Smooth muscle cell (in vitro differentiated cells): ENCODE measurements around the gene TMEM92. TPM values are rescaled to one million over a fixed set of nuclear protein-coding genes. Genes with fewer than 3 reads are reported as not detected.
A peak's percentile ranks its signal among the peaks of the same experiment; 100 is the strongest.

ENCODE experiments used
- DNase-seq: peaks from one replicate; lab custom pipeline; 2025; ENCODE audit not compliant: unreplicated experiment; lab: John Stamatoyannopoulos, UW
- H2AFZ ChIP-seq: fragments of 200-600 bp; sonication (generic); 2 replicates; pipeline ENCODE4 v1.6.0; 2016; ENCODE audit warnings: antibody characterized with exemption, low read depth, mild to moderate bottlenecking
- H3F3A ChIP-seq: fragments of 200-600 bp; sonication (generic); 2 replicates; pipeline ENCODE4 v1.6.0; 2017; ENCODE audit warnings: antibody characterized with exemption, low read depth
- H3K27ac ChIP-seq: fragments of 200-600 bp; sonication (generic); 2 replicates; pipeline ENCODE4 v1.5.1; 2016; ENCODE audit warnings: low read depth, mild to moderate bottlenecking
- H3K27me3 ChIP-seq: fragments of 200-600 bp; sonication (generic); 2 replicates; pipeline ENCODE4 v1.6.1; 2016; ENCODE audit warnings: low read depth, mild to moderate bottlenecking
- H3K36me3 ChIP-seq: fragments of 200-600 bp; sonication (generic); 2 replicates; pipeline ENCODE4 v1.5.1; 2016; ENCODE audit warnings: low read depth
- H3K4me1 ChIP-seq: fragments of 200-600 bp; sonication (generic); 2 replicates; pipeline ENCODE4 v1.5.1; 2016; ENCODE audit warnings: low read depth
- H3K4me2 ChIP-seq: fragments of 200-600 bp; sonication (generic); 2 replicates; pipeline ENCODE4 v1.6.0; 2016; ENCODE audit warnings: mild to moderate bottlenecking
- H3K4me3 ChIP-seq: fragments of 200-600 bp; sonication (generic); 2 replicates; pipeline ENCODE4 v1.5.1; 2016; ENCODE audit warnings: mild to moderate bottlenecking
- H3K79me2 ChIP-seq: fragments of 200-600 bp; sonication (generic); 2 replicates; pipeline ENCODE4 v1.6.0; 2016; ENCODE audit warnings: low read depth, mild to moderate bottlenecking
- H3K9ac ChIP-seq: fragments of 200-600 bp; sonication (generic); 2 replicates; pipeline ENCODE4 v1.6.0; 2016; ENCODE audit warnings: low read depth
- H3K9me3 ChIP-seq: fragments of 200-600 bp; sonication (generic); replicated peaks from 2 replicates; pipeline ENCODE4 v1.5.1; 2016; ENCODE audit warnings: low read depth
- H4K20me1 ChIP-seq: fragments of 200-600 bp; sonication (generic); 2 replicates; pipeline ENCODE4 v1.6.0; 2016; ENCODE audit warnings: low read depth
- CTCF ChIP-seq: fragments of 200-600 bp; sonication (generic); IDR thresholded peaks from 2 replicates; pipeline ENCODE4 v1.5.1; 2017; ENCODE audit warnings: borderline replicate concordance, mild to moderate bottlenecking, antibody characterized with exemption; ENCODE audit not compliant: insufficient read depth, poor library complexity, severe bottlenecking
- WGBS: methylation state at CpG from one replicate; pipeline ENCODE4 v1.1.7; 2016; ENCODE audit warnings: low lambda C conversion rate; 5-methylcytosine and 5-hydroxymethylcytosine counted together
- polyA plus RNA-seq: library from polyadenylated mRNA; unstranded; fragments of >200 nt; fragmentation: Nextera tagmentation; extraction: Ambion mirVana; gene quantifications from 2 replicates; pipeline ENCODE4 v1.2.1, GENCODE V29; 2016
- total RNA-seq: library from RNA; depleted of rRNA; stranded (reverse); fragments of >200 nt; gene quantifications from 2 replicates; pipeline ENCODE4 v1.2.3, GENCODE V29; 2014

The TMEM92 gene
- total and polyA plus RNA-seq, 2 experiments from 2014 or later = 4.8 to 7.4 TPM

GRCh38 chr17:50258647-50259476, 15.4 kb upstream of the TMEM92 start:
- Histone ChIP-seq H3K27me3 (no peaks in the 10 kb centered on the region), H2AFZ (no peak overlapping the region), H3K9me3 (no peaks in the 10 kb centered on the region), H3K27ac (peak overlapping the region; percentile 73), H3K4me3 (no peak overlapping the region), H4K20me1 (no peaks in the 10 kb centered on the region), H3K79me2 (peaks cover 5% of the 10 kb centered on the region), H3F3A (no peaks in the 10 kb centered on the region), H3K4me2 (peak overlapping the region; percentile 67), H3K4me1 (peaks cover 17% of the 10 kb centered on the region), H3K36me3 (no peaks in the 10 kb centered on the region), H3K9ac (no peak overlapping the region)
- no peak for DNase-seq
- no peak for TF ChIP-seq CTCF
- WGBS = 41% methylated on average over 13 of the region's 13 CpGs

- DNase-seq = no peak
- H3K27me3 ChIP-seq = no peaks in the 10 kb centered on the region
- peak overlapping the region; percentile 39 for H3K9ac ChIP-seq
- 56% methylated on average over 19 of the region's 19 CpGs for WGBS
- H2AFZ ChIP-seq = no peak overlapping the region
- H3K79me2 ChIP-seq = peaks cover 5% of the 10 kb centered on the region
- H3K36me3 ChIP-seq = no peaks in the 10 kb centered on the region
- no peak overlapping the region for H3K4me3 ChIP-seq
- H3K27ac ChIP-seq = peak overlapping the region; percentile 73
- H3K4me1 ChIP-seq = peaks cover 25% of the 10 kb centered on the region
- peaks cover 1% of the 10 kb centered on the region for H3F3A ChIP-seq
- H4K20me1 ChIP-seq = no peaks in the 10 kb centered on the region
- H3K9me3 ChIP-seq = no peaks in the 10 kb centered on the region
- peak overlapping the region; percentile 67 for H3K4me2 ChIP-seq
- TF ChIP-seq CTCF = no peak
These were observed 14.6 kb upstream of the TMEM92 start for GRCh38 chr17:50259477-50260324.

GRCh38 chr17:50260501-50260911, 13.8 kb upstream of the TMEM92 start:
- 84% methylated on average over 6 of the region's 6 CpGs for WGBS
- Histone ChIP-seq H4K20me1 (no peaks in the 10 kb centered on the region), H3K4me1 (peaks cover 32% of the 10 kb centered on the region), H3K27ac (peak overlapping the region; percentile 73), H3K36me3 (no peaks in the 10 kb centered on the region), H3K9ac (no peak overlapping the region), H3K79me2 (peaks cover 7% of the 10 kb centered on the region), H2AFZ (no peak overlapping the region), H3F3A (peaks cover 5% of the 10 kb centered on the region), H3K27me3 (no peaks in the 10 kb centered on the region), H3K4me2 (no peak overlapping the region), H3K4me3 (no peak overlapping the region), H3K9me3 (no peaks in the 10 kb centered on the region)
- no peak for TF ChIP-seq CTCF
- no peak for DNase-seq
